NK-92 (cell line): ENCODE results near the gene RAP1GAP2.

Source experiments
- DNase-seq: peaks from one replicate; lab custom pipeline; 2025; ENCODE audit not compliant: unreplicated experiment; lab: John Stamatoyannopoulos, UW

RAP1GAP2 gene

GRCh38 chr17:2852221-2852620, 56.0 kb downstream of the RAP1GAP2 start:
- no peak for DNase-seq

GRCh38 chr17:2852729-2853282, 56.6 kb downstream of the RAP1GAP2 start:
- DNase-seq = no peak

GRCh38 chr17:2853283-2854142, 57.3 kb downstream of the RAP1GAP2 start:
- no peak for DNase-seq

- DNase-seq = no peak
These were observed 58.2 kb downstream of the RAP1GAP2 start for GRCh38 chr17:2854143-2855055.

- DNase-seq = no peak
These were observed 58.9 kb downstream of the RAP1GAP2 start for GRCh38 chr17:2855063-2855600.

- DNase-seq = no peak
These were observed 60.5 kb downstream of the RAP1GAP2 start for GRCh38 chr17:2856727-2857126.

- no peak for DNase-seq
These were observed 63.8 kb downstream of the RAP1GAP2 start for GRCh38 chr17:2860045-2860444.

GRCh38 chr17:2860883-2861282, 64.6 kb downstream of the RAP1GAP2 start:
- no peak for DNase-seq

- DNase-seq = no peak
These were observed 66.0 kb downstream of the RAP1GAP2 start for GRCh38 chr17:2862197-2862596.

- no peak for DNase-seq
These were observed 67.0 kb downstream of the RAP1GAP2 start for GRCh38 chr17:2863204-2863603.

- no peak for DNase-seq
These were observed 69.0 kb downstream of the RAP1GAP2 start for GRCh38 chr17:2865228-2865627.

GRCh38 chr17:2867441-2868424, 71.5 kb downstream of the RAP1GAP2 start:
- no peak for DNase-seq

- DNase-seq = no peak
These were observed 73.4 kb downstream of the RAP1GAP2 start for GRCh38 chr17:2869604-2870003.

- no peak for DNase-seq
These were observed 75.0 kb downstream of the RAP1GAP2 start for GRCh38 chr17:2871205-2871604.

GRCh38 chr17:2871720-2872119, 75.5 kb downstream of the RAP1GAP2 start:
- no peak for DNase-seq

- no peak for DNase-seq
These were observed 76.0 kb downstream of the RAP1GAP2 start for GRCh38 chr17:2872282-2872681.

GRCh38 chr17:2874189-2874686, 78.0 kb downstream of the RAP1GAP2 start:
- DNase-seq = no peak

- DNase-seq = no peak
These were observed 79.4 kb downstream of the RAP1GAP2 start for GRCh38 chr17:2875608-2876007.

- no peak for DNase-seq
These were observed 80.2 kb downstream of the RAP1GAP2 start for GRCh38 chr17:2876467-2876866.

GRCh38 chr17:2878751-2879254, 82.6 kb downstream of the RAP1GAP2 start:
- no peak for DNase-seq
